ENCODE results near the gene SLC1A2. TPM values are rescaled to one million over a fixed set of nuclear protein-coding genes. Genes with fewer than 3 reads are reported as not detected.

The SLC1A2 gene
- total RNA-seq, 1 donor from 2014 or later, result 4.9 TPM

- Mint-ChIP-seq H3K4me3 (no peak overlapping the region), H3K4me1 (peaks cover 3% of the 10 kb centered on the region), H3K27ac (no peak overlapping the region), H3K9me3 (no peaks in the 10 kb centered on the region), H3K36me3 (no peaks in the 10 kb centered on the region), H3K27me3 (ENCODE audit: insufficient read depth, low read depth) (peaks cover 7% of the 10 kb centered on the region)
- no peak for TF ChIP-seq EZH2phosphoT487 (IDR thresholded peaks at IDR 0.05)
- TF ChIP-seq EZH2 (IDR thresholded peaks at IDR 0.05), result no peak
- TF ChIP-seq CTCF (IDR thresholded peaks at IDR 0.05), result no peak
- Histone ChIP-seq H3K4me1 (no peaks in the 10 kb centered on the region), H3K4me2 (no peak overlapping the region), H3K79me2 (ENCODE audit: low read depth) (no peaks in the 10 kb centered on the region), H3K36me3 (peaks cover 30% of the 10 kb centered on the region), H3K9me3 (ENCODE audit: low read depth) (no peaks in the 10 kb centered on the region), H3K27ac (no peak overlapping the region), H3F3A (ENCODE audit: low read depth) (peaks cover 10% of the 10 kb centered on the region), H3K4me3 (no peak overlapping the region), H3K9ac (no peak overlapping the region), H2AFZ (replicated peaks) (no peak overlapping the region), H4K20me1 (ENCODE audit: low read depth) (peaks cover 42% of the 10 kb centered on the region), H3K27me3 (peaks cover 39% of the 10 kb centered on the region)
- no peak for DNase-seq (ENCODE audit: low spot score)
Measured at GRCh38 chr11:35426351-35426750, 7.0 kb upstream of the SLC1A2 start.

- peaks cover 3% of the 10 kb centered on the region for H3K4me1 Mint-ChIP-seq
- no peak overlapping the region for H3K4me3 Mint-ChIP-seq
- H3K4me2 ChIP-seq, result no peak overlapping the region
- H3K79me2 ChIP-seq (ENCODE audit: low read depth), result no peaks in the 10 kb centered on the region
- H3K9me3 Mint-ChIP-seq, result no peaks in the 10 kb centered on the region
- no peak overlapping the region for H3K9ac ChIP-seq
- H3K27me3 Mint-ChIP-seq (ENCODE audit: insufficient read depth, low read depth), result peaks cover 12% of the 10 kb centered on the region
- no peak overlapping the region for H2AFZ ChIP-seq (replicated peaks)
- H3K9me3 ChIP-seq (ENCODE audit: low read depth), result no peaks in the 10 kb centered on the region
- peaks cover 10% of the 10 kb centered on the region for H3F3A ChIP-seq (ENCODE audit: low read depth)
- no peaks in the 10 kb centered on the region for H3K36me3 Mint-ChIP-seq
- peaks cover 27% of the 10 kb centered on the region for H3K36me3 ChIP-seq
- TF ChIP-seq EZH2phosphoT487 (IDR thresholded peaks at IDR 0.05) (no peak), CTCF (IDR thresholded peaks at IDR 0.05) (no peak), EZH2 (IDR thresholded peaks at IDR 0.05) (no peak)
- no peak overlapping the region for H3K27ac Mint-ChIP-seq
- H3K27ac ChIP-seq, result no peak overlapping the region
- DNase-seq (ENCODE audit: low spot score), result no peak
- no peaks in the 10 kb centered on the region for H3K4me1 ChIP-seq
- H3K27me3 ChIP-seq, result peaks cover 45% of the 10 kb centered on the region
- H4K20me1 ChIP-seq (ENCODE audit: low read depth), result peaks cover 43% of the 10 kb centered on the region
- no peak overlapping the region for H3K4me3 ChIP-seq
Measured at GRCh38 chr11:35425603-35426212, 6.3 kb upstream of the SLC1A2 start.

- H3K4me2 ChIP-seq, result no peak overlapping the region
Measured at GRCh38 chr11:35424157-35424940, 5.0 kb upstream of the SLC1A2 start.

More at GRCh38 chr11:35424157-35424940, 5.0 kb upstream of the SLC1A2 start:
- peaks cover 21% of the 10 kb centered on the region for H3K27me3 Mint-ChIP-seq (ENCODE audit: insufficient read depth, low read depth)
- Histone ChIP-seq H4K20me1 (ENCODE audit: low read depth) (peaks cover 42% of the 10 kb centered on the region), H3K9ac (no peak overlapping the region), H3K27ac (no peak overlapping the region), H3K36me3 (peaks cover 20% of the 10 kb centered on the region), H3K27me3 (peaks cover 59% of the 10 kb centered on the region), H3K9me3 (ENCODE audit: low read depth) (no peaks in the 10 kb centered on the region), H3K79me2 (ENCODE audit: low read depth) (no peaks in the 10 kb centered on the region), H3F3A (ENCODE audit: low read depth) (peaks cover 22% of the 10 kb centered on the region), H2AFZ (replicated peaks) (no peak overlapping the region), H3K4me1 (peaks cover 8% of the 10 kb centered on the region), H3K4me3 (no peak overlapping the region)
- TF ChIP-seq EZH2phosphoT487 (IDR thresholded peaks at IDR 0.05), result no peak
- no peak for TF ChIP-seq EZH2 (IDR thresholded peaks at IDR 0.05)
- TF ChIP-seq CTCF (IDR thresholded peaks at IDR 0.05), result no peak
- no peak overlapping the region for H3K27ac Mint-ChIP-seq
- peaks cover 7% of the 10 kb centered on the region for H3K4me1 Mint-ChIP-seq
- no peak overlapping the region for H3K4me3 Mint-ChIP-seq
- DNase-seq (ENCODE audit: low spot score), result no peak
- H3K9me3 Mint-ChIP-seq, result no peaks in the 10 kb centered on the region
- no peaks in the 10 kb centered on the region for H3K36me3 Mint-ChIP-seq

Data from neural progenitor cell (in vitro differentiated cells).